Middle frontal gyrus (tissue), 1 donor: ENCODE results near the gene CCDC120.

Experiments
- DNase-seq: peaks from one replicate; pipeline ENCODE4 v3.0.0-alpha.2; 2015; ENCODE audit warnings: low spot score; ENCODE audit errors: extremely low spot score

CCDC120 gene

GRCh38 chrX:49100704-49101628, 42.2 kb downstream of the CCDC120 start:
- peak; percentile 70 for DNase-seq

- no peak for DNase-seq
Measured at GRCh38 chrX:49101629-49101984, 42.8 kb downstream of the CCDC120 start.

GRCh38 chrX:49102190-49102589, 43.4 kb downstream of the CCDC120 start:
- DNase-seq, result no peak

- DNase-seq, result no peak
Measured at GRCh38 chrX:49103637-49104036, 44.8 kb downstream of the CCDC120 start.

- DNase-seq, result no peak
Measured at GRCh38 chrX:49106296-49106695, 47.5 kb downstream of the CCDC120 start.

GRCh38 chrX:49106930-49107329, 48.1 kb downstream of the CCDC120 start:
- no peak for DNase-seq

- DNase-seq, result no peak
Measured at GRCh38 chrX:49108641-49109040, 49.8 kb downstream of the CCDC120 start.

- no peak for DNase-seq
Measured at GRCh38 chrX:49110417-49110816, 51.6 kb downstream of the CCDC120 start.

GRCh38 chrX:49111791-49112190, 53.0 kb downstream of the CCDC120 start:
- no peak for DNase-seq

- no peak for DNase-seq
Measured at GRCh38 chrX:49116076-49116475, 57.3 kb downstream of the CCDC120 start.

- DNase-seq, result no peak
Measured at GRCh38 chrX:49116716-49117115, 57.9 kb downstream of the CCDC120 start.

GRCh38 chrX:49117581-49117980, 58.8 kb downstream of the CCDC120 start:
- DNase-seq, result no peak
